Stimulated activated CD4-positive, alpha-beta T cell treated with anti-CD3 and anti-CD28 coated beads, Interleukin-1b, Interleukin-23, amount 100 ng/mL, for 1 hour (primary cell): ENCODE data around the gene EWSR1.

Source experiments
- DNase-seq, 2 donors: peaks; one replicate each; pipeline ENCODE4 v3.0.0-alpha.2; 2020; ENCODE audit warnings: low read depth in 2 of 2

Gene EWSR1

GRCh38 chr22:29315286-29316140 is 47.4 kb downstream of the EWSR1 start, which contains the start of gene RASL10A:
RASL10A (minus strand) TSS chr22:29315697; CDS start chr22:29315246, 451 bp downstream.
- no peak for DNase-seq

DNA sequence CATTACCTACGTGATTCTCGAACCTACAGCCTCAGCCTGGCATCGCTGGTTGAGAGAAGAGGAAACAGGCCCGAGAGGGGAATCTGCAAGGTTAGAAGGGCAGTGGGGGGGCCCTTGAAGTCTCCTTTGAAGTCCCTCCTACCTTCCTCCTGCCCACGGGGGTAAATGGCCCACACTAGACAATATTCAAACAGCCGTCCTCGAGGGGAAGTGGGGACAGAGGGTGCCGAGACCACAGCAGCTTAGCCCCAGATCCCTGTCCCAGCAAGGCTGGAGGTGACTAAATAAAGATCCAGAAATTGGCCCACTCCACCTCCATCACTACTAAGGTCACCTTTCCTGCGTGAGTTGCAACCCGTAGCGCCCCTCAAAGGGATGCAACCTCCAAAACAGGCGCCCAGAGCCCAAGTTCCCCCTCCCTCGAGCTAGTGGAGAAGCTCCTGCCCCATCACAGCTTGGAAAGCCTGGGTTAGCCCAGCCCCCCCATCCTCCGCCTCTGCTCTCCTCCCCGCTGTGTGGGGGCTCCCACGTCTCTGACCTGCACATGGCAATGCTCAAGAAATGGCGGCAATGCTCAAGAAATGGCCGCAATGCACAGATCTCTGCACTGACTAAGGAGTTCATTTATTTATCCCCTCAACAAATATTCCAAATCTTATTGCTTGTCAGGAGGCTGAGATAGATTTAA is 48.2 kb downstream of the EWSR1 start:
- DNase-seq, result no peak

DNA sequence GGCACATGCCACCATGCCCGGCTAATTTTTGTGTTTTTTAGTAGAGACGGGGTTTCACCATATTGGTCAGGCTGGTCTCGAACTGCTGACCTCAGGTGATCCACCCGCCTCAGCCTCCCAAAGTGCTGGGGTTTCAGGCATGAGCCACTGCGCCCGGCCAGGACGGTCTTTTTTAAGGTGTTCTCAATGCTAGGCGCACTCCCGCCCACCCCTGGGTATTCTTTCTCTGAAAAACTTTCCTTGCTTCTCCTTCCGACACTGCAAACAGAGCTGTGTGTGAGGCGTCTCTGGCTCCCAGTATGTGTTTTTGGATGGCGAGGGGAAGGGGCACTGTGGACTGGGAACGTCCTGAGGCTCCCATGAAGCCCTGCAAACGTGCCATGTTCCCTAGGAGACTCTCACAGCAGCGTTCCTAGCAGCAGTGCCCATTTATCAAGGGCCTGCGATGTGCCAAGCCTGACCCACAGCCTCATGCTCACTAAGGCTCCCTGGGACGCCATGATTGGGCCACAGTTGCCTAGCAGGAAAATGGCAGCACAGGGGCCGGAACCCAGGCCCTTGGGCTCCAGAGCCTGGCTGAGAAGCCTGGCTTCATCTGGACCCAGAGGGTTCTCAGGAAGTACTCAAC is 49.9 kb downstream of the EWSR1 start:
- DNase-seq, result no peak

GRCh38 chr22:29319072-29319471 is 51.0 kb downstream of the EWSR1 start:
- DNase-seq, result no peak

- no peak for DNase-seq
Observed at GRCh38 chr22:29320546-29320945, 52.5 kb downstream of the EWSR1 start.

DNA sequence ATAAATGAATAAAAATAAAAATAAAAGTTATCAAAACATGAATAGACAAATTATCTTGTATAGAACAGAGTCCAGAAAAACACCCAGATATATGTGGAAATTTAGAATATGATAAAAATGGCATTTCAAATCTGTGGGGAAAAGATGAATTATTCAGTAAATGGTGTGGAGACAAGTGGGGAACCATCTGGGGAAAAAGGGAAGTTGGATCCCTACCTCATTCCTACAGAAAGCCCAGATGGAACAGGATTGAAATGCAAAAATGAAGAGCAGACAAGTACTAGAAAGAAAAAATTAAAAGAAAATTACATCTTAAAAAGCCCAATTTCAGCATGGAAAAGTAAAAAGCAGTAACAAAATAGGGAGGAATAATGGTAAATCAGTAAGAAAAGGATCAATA is 55.6 kb downstream of the EWSR1 start:
- DNase-seq, result no peak

DNA sequence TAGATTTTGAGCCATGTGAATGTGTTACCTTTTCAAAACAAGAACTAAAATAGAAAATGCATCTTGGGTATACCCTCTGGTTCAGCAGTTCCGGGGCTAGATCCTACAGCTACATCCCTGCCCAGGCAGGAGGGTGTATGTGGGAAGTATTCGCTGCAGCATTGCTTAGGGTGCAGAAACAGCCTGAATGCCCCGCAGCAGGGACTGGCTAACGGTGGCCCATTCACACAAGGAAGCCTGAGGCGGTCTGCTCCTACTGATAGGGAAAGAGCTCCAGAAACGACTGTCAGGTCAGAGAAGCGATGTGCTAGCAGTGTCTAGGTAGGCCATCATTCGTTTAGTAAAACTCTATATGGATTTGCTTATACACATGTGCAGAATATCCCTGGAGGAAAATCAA is 57.3 kb downstream of the EWSR1 start:
- no peak for DNase-seq

DNA sequence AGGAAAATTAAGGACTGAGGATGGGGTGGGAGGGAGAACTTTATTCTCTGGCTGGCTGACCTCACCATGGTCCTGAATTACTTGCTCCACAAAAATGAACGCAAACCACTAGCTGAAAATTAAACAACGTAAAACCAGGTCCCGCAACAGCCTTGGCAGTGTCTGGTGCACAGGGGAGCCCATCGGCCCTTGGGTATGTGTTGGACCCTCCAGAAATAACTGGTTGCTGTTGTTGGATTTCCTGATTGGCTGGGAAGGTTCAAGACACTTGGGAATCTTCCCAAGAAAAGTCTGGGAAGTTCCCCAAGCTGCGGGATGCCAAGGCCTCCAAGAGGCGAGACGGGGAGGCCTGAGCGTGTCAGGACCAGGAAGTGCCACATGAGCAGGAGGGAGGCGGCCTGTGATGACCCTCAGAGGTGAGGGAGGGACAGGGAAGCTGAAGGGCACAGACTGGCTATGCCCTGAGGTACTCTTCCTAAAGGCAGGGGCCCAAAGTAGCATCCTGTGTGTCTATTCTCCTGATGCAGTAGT is 57.8 kb downstream of the EWSR1 start:
- DNase-seq, result no peak

GRCh38 chr22:29326481-29326880 is 58.4 kb downstream of the EWSR1 start:
- no peak for DNase-seq

DNA sequence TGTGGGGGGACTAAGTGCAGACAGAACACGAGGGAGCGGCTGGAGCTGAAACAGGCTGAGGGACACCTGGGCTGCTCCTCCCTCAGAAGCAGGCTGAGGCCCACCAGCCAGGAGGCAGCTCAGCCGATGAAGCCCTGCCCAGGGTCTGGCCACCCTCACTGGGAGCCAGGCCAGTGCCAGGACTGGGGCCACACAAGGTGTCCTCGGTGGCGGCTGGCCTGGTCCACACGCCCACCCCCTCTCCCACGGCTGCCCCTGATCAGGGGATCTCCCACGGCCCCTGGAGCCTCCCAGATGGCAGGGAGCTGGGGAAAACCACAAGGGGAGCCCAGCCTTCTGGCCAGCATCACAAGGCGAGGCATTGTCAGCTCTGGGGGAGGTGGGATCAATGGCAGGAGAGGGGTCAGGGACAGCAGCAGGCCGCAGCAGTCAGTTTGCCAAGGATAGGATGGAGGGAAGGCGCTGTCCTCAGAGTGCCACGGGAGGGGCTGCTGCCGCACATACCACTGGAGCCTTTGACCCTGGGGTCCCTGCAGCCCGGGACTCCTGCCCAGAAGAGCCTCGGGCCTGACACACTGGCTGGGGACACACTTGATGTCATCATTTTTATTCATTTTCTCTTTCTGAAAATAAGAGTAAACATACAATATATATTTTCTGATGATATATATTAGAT is 59.2 kb downstream of the EWSR1 start:
- no peak for DNase-seq

GRCh38 chr22:29328055-29328454 is 60.0 kb downstream of the EWSR1 start:
- DNase-seq, result no peak

DNA sequence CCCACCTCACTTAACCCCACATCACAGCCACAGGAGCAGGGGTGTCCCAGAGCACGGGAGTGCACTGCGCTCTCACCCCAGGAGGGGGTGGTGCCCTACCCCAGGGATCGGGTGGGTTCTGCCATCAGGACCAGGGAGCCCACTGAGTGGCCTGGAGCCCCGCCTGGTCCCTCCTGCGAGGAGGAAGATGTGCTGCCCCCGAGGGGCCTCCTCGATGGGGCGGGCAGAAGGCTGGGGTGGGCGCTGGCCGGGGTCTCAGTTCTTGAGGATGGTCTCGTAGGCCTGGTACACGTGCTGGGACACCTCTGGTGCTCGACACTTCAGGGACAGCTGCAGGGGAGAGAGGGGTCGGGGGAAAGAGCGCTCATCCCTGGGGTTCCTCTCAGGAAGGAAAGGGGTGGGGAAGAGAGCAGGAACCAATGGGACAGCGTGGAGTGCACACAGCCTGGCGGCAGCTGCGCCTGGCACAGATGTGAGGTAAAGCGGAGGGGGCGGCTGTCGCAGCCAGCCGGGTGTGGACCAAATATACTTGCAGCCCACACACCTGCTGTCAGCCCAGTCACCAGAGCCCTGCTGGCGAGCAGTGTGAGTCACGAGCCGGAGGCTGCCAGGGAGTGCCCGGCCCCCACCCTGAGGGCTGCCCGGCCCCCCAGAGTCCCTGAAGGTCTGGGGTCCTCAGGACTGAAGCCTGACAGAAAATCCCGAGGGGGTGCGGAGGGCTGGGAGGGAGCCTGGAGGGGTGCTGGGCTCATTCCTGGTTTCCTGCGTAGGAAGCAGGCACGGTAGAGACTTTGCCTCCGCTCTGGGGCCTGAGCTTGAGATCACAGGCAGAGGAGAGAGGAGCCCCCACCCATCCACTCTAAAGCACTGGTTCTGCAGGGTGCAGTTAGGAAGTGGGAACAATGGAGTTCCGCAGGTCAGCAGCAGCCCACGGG is 60.8 kb downstream of the EWSR1 start:
- DNase-seq, result no peak

GRCh38 chr22:29329581-29329980 is 61.5 kb downstream of the EWSR1 start:
- DNase-seq, result no peak

- DNase-seq, result no peak
Observed at GRCh38 chr22:29330291-29330690, 62.2 kb downstream of the EWSR1 start.

DNA sequence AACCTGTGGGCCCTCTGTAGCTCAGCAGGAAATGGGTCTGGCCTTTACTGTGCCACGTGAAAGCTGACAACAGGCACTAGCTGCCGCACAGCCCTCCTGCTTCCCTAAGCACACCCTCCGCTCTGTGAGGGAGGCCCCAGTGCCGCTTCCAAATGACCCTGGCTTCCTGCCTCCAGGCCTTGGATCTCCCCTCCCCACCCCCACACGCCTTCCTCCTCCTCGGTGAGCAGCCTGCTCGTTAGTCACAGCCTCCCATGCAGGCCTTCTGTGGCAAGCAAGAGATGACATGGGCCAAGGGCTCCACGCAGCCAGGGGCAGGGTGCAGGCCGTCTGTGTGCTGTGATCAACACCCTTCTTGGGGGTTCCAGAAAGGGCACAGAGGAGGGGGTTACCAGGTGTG is 62.7 kb downstream of the EWSR1 start:
- DNase-seq, result no peak

- no peak for DNase-seq
Observed at GRCh38 chr22:29331213-29331612, 63.1 kb downstream of the EWSR1 start.

DNA sequence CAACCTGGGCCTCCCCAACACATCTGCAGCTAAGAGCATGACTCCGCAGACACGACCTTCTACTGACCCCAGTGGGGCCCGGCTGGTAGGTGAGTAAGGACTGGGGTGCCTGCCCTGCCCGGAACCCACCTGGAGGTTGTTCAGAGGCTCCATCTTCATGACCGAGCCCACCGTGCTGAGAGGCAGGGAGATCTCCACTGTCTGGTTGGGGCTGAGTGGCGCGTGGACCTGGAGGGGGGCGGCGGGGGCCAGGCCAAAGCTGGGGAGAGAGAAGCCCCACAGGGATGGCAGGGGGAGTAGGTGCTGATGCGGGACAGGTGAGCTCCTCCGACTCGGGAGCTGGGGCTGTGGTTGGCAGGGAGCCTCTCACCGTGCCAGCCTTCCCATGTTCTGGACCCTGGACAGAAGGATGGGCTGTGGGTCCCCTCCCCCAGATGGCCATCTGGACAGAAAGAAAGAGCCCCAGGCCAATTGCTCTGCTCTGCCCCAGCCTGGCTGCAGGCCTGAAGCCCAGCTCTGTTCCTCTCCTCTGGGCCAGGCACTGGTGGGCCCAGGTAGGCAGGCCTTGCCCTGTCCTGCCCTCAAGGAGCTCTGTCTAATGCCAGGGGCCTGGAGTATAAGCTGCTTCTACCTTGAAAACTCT is 63.7 kb downstream of the EWSR1 start:
- no peak for DNase-seq

DNA sequence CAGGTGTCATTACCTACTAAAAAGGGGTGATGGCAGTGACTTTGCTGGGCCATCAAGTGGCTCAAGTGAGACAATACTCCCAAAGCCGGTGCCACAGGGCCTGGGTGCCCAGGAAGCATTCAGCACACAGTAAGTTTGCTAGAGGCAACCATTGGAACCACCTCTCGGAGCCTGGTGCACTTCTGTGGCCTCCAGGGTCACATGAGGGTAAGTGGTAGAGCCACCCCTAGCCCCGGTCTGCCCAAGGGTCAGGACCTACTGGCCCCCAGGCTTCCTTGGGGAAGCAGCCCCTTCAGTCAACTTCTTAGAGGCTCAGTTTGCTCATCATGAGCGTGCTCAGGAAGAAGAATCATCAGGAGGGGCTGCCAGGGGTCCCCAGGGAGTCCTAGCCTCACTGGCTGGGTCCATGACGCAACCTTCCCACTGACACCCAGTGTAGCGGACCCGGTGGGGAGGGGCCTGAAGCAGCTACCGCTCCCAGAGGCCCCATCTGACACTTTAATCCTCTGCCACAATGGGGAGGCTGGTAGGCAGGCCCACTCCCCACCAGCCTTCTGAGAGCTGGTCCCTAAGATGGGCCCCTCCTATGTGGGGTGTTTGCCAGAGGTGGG is 64.9 kb downstream of the EWSR1 start:
- DNase-seq, result no peak

DNA sequence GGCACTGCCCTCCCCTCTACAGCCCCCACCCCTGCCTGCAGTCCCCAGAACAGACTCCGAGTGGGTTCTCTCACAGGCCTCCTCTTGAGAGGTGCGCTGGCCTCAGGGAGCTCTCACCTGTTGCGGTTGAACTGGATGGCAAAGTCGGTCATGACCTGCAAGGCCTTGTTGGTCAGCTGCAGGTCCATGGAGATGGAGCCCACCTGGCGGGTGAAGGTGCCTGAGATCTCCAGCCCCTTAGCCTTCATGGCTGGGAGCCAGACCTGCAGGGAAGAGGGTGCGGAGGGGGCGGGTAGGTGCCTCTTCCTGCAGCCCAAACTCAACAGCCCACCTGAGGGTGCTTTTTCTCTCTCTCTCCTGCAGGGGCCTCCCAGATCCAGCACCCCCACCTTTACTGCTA is 66.1 kb downstream of the EWSR1 start:
- DNase-seq, result no peak
